Heart left ventricle (tissue), 13 donors: ENCODE results near the gene ARHGAP24.

Source experiments
- POLR2A ChIP-seq, 2 donors: fragments of 450-650 bp; IDR thresholded peaks; one replicate each; pipeline ENCODE4 v1.6.1; 2017; ENCODE audit warnings: antibody characterized with exemption in 2 of 2, mild to moderate bottlenecking in 2 of 2, moderate library complexity in 2 of 2
- TF ChIP-seq, protein P1 (sequence below), 12 donors: fragments of 200-600 bp; sonication (generic) in 4 of 12; IDR thresholded peaks; one replicate each; pipeline versions ENCODE4 v1.5.0 to v1.8.0; 2018 to 2022; ENCODE audit warnings: antibody characterized with exemption in 12 of 12, mild to moderate bottlenecking in 5 of 12
- donor health status: ischemic (EF 13 %, LVEDD 7.1; RV severe dilation, severe dysfunction).
- donor health status: DM: no; HTN: yes; CAD: no.
- donor health status: DM: no; HTN: no; CAD: no.
- donor health status: ischemic (EF 25% LVEDD 6.9; RV normal size, moderate dysfunction).
- donor health status: ischemic (EF 25% LVEDD 5.7; RV mildly dilated, moderate dysfunction).
- donor health status: ischemic (EF 35%, LVEDD 5.7; RV mildly dilated, moderate dysfunction).
- donor health status: nonischemic (EF 11% LVEDD 7.7; RV severe dilation, severe dysfunction).
- donor health status: DM: yes; HTN: yes; CAD: no.
- donor health status: PGD.
- donor health status: ischemic (EF 29% LVEDD 5.4; RV normal size, mild dysfunction).
- donor health status: nonischemic (EF 23%, LVEDD 6.1; RV moderate dilation, normal function).

- TF ChIP-seq, protein P1, sequence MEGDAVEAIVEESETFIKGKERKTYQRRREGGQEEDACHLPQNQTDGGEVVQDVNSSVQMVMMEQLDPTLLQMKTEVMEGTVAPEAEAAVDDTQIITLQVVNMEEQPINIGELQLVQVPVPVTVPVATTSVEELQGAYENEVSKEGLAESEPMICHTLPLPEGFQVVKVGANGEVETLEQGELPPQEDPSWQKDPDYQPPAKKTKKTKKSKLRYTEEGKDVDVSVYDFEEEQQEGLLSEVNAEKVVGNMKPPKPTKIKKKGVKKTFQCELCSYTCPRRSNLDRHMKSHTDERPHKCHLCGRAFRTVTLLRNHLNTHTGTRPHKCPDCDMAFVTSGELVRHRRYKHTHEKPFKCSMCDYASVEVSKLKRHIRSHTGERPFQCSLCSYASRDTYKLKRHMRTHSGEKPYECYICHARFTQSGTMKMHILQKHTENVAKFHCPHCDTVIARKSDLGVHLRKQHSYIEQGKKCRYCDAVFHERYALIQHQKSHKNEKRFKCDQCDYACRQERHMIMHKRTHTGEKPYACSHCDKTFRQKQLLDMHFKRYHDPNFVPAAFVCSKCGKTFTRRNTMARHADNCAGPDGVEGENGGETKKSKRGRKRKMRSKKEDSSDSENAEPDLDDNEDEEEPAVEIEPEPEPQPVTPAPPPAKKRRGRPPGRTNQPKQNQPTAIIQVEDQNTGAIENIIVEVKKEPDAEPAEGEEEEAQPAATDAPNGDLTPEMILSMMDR (IDR thresholded peaks at IDR 0.05): no peak
- no peak for TF ChIP-seq POLR2A (IDR thresholded peaks at IDR 0.05)
These were observed 465.2 kb downstream of the ARHGAP24 start for GRCh38 chr4:85940151-85940550.
